Ishikawa (cell line): ENCODE measurements around the gene TPO.

Source experiments
- CEBPB ChIP-seq: IDR thresholded peaks from 2 replicates; pipeline ENCODE4 v1.6.1; 2012
- CREB1 ChIP-seq: IDR thresholded peaks from 2 replicates; pipeline ENCODE4 v1.6.1; 2012; ENCODE audit warnings: low read depth
- EGR1 ChIP-seq: IDR thresholded peaks from 2 replicates; pipeline ENCODE4 v1.6.1; 2012
- EP300 ChIP-seq: IDR thresholded peaks from 2 replicates; pipeline ENCODE4 v1.6.1; 2012; ENCODE audit warnings: borderline replicate concordance
- FOXM1 ChIP-seq: IDR thresholded peaks from 2 replicates; pipeline ENCODE4 v1.6.1; 2012; ENCODE audit warnings: low read depth, borderline replicate concordance
- MAX ChIP-seq: IDR thresholded peaks from 2 replicates; pipeline ENCODE4 v1.6.1; 2012
- NFIC ChIP-seq: IDR thresholded peaks from 2 replicates; pipeline ENCODE4 v1.6.1; 2012
- RAD21 ChIP-seq: IDR thresholded peaks from 2 replicates; pipeline ENCODE4 v1.6.1; 2012; ENCODE audit warnings: low read depth
- REST ChIP-seq: IDR thresholded peaks from 2 replicates; pipeline ENCODE4 v1.6.1; 2012; ENCODE audit warnings: low read depth, mild to moderate bottlenecking
- TAF1 ChIP-seq: IDR thresholded peaks from 2 replicates; pipeline ENCODE4 v1.6.1; 2012; ENCODE audit warnings: low read depth, mild to moderate bottlenecking
- TCF12 ChIP-seq: IDR thresholded peaks from 2 replicates; pipeline ENCODE4 v1.6.1; 2012; ENCODE audit warnings: low read depth
- TEAD4 ChIP-seq: IDR thresholded peaks from 2 replicates; pipeline ENCODE4 v1.6.1; 2012
- YY1 ChIP-seq: IDR thresholded peaks from 2 replicates; pipeline ENCODE4 v1.6.1; 2012; ENCODE audit warnings: low read depth
- ZBTB7A ChIP-seq: IDR thresholded peaks from 2 replicates; pipeline ENCODE4 v1.6.1; 2012; ENCODE audit warnings: low read depth
- TF ChIP-seq, protein P1 (sequence below): IDR thresholded peaks from 2 replicates; pipeline ENCODE4 v1.6.1; 2012

Gene TPO

DNA sequence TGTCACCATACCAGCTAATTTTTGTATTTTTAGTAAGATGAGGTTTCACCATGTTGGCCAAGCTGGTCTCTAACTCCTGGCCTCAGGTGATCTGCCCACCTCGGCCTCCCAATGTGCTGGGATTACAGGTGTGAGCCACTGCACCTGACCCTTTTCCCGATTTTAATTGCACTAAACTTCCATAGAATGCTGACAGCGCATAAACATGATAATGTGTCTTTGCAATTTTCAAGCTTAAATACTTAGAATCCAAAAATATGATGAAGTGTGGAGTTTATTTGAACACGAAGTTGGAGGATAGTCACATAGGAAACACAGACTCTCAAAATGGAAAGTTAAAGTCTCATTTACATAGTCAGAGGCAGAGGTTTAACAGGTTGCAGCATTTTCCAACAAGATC lies 138.6 kb downstream of the TPO start:
- TF ChIP-seq TCF12 (no peak), TEAD4 (no peak), EP300 (no peak), CREB1 (no peak), ZBTB7A (no peak), MAX (no peak), REST (no peak), NFIC (no peak), YY1 (no peak), RAD21 (no peak), CEBPB (no peak), EGR1 (no peak), FOXM1 (no peak), TAF1 (no peak)
- TF ChIP-seq, protein P1, sequence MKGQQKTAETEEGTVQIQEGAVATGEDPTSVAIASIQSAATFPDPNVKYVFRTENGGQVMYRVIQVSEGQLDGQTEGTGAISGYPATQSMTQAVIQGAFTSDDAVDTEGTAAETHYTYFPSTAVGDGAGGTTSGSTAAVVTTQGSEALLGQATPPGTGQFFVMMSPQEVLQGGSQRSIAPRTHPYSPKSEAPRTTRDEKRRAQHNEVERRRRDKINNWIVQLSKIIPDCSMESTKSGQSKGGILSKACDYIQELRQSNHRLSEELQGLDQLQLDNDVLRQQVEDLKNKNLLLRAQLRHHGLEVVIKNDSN, result no peak

DNA sequence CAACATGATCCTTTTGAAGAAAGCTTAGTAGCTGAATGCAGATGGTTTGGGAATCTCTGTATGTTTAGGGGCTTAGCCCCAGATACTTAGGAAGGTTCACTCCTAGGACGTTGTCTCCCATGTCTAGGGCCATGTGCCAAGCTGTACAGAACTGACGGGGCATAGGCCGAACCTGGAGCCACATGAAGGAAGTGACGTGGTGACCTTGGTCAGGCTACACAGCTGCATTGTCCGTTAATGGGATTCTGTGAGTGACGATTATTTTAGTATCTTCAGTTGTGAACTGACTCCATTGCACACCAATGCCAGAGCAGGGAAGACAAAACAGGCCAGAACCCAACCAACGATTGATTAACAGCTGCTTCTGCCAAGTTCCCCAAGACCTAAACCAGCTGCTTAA lies 139.3 kb downstream of the TPO start:
- no peak for TF ChIP-seq EGR1
- TF ChIP-seq YY1, result no peak
- no peak for TF ChIP-seq CEBPB
- no peak for TF ChIP-seq RAD21
- TF ChIP-seq TCF12, result no peak
- no peak for TF ChIP-seq EP300
- TF ChIP-seq NFIC, result no peak
- TF ChIP-seq, protein P1, result no peak
- TF ChIP-seq CREB1, result no peak
- no peak for TF ChIP-seq FOXM1
- TF ChIP-seq TAF1, result no peak
- no peak for TF ChIP-seq MAX
- no peak for TF ChIP-seq REST

DNA sequence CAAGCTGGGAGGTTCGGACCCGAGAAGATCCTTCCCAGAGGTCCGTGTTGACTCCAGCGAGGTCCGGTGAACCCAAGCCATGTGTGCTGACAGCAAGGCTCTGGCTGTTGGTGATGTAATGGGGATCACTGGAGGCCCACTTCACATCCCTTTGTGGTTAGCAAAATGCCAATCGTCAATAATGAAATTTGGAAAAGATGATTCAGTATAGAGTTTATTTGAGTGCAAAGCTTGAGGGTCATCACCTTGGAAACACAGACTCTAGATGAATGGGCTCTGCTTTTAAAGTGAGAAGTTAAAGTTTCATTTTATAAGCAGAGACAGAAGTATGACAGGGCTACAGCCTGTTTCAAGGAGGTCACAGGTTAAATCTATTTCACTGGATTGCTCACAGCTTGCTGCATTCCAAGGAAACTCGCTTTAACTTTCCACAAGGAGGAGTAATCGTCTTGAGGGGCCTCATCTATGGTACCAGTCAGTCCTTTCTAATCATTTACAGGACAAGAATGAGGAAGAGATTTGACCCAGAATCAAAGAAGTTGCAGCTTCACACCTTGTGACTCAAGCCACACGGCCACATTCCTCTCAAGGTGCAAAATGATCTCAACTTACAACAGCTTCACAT lies 140.5 kb downstream of the TPO start:
- TF ChIP-seq REST (no peak), TCF12 (no peak), CREB1 (no peak), FOXM1 (no peak), EP300 (no peak), YY1 (no peak), TAF1 (no peak), MAX (peak; percentile 71), TEAD4 (peak; percentile 39; the same call in 1 of the 2 replicates), RAD21 (peak; percentile 38; the same call in 1 of the 2 replicates), CEBPB (no peak), NFIC (no peak), ZBTB7A (no peak), EGR1 (no peak)
- TF ChIP-seq, protein P1, result no peak

DNA sequence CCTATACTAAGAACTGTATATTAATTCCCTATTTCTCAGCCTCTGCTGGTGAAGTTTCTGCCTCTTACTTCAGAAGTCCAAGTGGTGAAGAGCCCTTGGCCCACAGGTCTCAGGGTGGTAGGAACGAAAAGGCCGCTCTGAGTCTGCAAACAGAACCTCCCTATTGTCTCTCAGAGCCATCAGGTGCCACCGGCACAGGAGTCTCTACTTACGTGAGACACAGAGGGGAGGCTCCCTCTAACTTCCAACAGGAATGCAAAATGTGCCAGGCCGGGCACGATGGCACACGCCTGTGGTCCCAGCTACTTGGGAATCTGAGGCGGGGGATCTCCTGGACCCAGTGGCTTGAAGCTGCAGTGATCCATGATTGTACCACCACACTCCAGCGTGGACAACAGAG lies 143.0 kb downstream of the TPO start:
- TF ChIP-seq CEBPB (no peak), TAF1 (no peak), YY1 (no peak), TEAD4 (no peak), EP300 (no peak), FOXM1 (no peak), CREB1 (no peak), TCF12 (no peak), NFIC (no peak)
- TF ChIP-seq, protein P1, result no peak
